Liver (tissue), 9 donors: ENCODE measurements around the gene SSPN. TPM values are rescaled to one million over a fixed set of nuclear protein-coding genes. Genes with fewer than 3 reads are reported as not detected.

Experiments used
- DNase-seq: peaks from one replicate; pipeline ENCODE4 v3.0.0-alpha.2; 2017; ENCODE audit warnings: low spot score
- H3K27ac ChIP-seq, 2 donors: one replicate each; pipeline ENCODE4 v1.7.0; 2013; ENCODE audit warnings: inconsistent platforms in 2 of 2, low read length in 2 of 2, control low read depth in 1 of 2, low read depth in 1 of 2, mild to moderate bottlenecking in 1 of 2
- H3K27me3 ChIP-seq, 4 donors: one replicate each; pipeline versions ENCODE4 v1.6.1 to v1.7.0; 2013; ENCODE audit warnings: low read length in 3 of 4, inconsistent platforms in 1 of 4, mild to moderate bottlenecking in 1 of 4, moderate library complexity in 1 of 4; ENCODE audit not compliant: control insufficient read depth in 4 of 4, insufficient read depth in 4 of 4
- H3K36me3 ChIP-seq, 4 donors: one replicate each; pipeline versions ENCODE4 v1.6.1 to v1.7.0; 2013; ENCODE audit warnings: low read length in 3 of 4, mild to moderate bottlenecking in 3 of 4, low read depth in 1 of 4, moderate library complexity in 1 of 4; ENCODE audit not compliant: control insufficient read depth in 4 of 4, insufficient read depth in 3 of 4
- H3K4me1 ChIP-seq, 4 donors: one replicate each; pipeline versions ENCODE4 v1.6.1 to v1.7.0; 2013; ENCODE audit warnings: low read length in 3 of 4, mild to moderate bottlenecking in 3 of 4, moderate library complexity in 1 of 4; ENCODE audit not compliant: control insufficient read depth in 4 of 4, insufficient read depth in 4 of 4
- H3K4me3 ChIP-seq, 3 donors: one replicate each; pipeline versions ENCODE4 v1.6.1 to v1.7.0; 2013; ENCODE audit warnings: low read length in 3 of 3, control low read depth in 1 of 3, low read depth in 1 of 3, mild to moderate bottlenecking in 1 of 3
- H3K9ac ChIP-seq, 2 donors: one replicate each; pipeline ENCODE4 v1.7.0; 2013; ENCODE audit warnings: low read length in 2 of 2, mild to moderate bottlenecking in 2 of 2, moderate library complexity in 2 of 2, control low read depth in 1 of 2, low read depth in 1 of 2
- H3K9me3 ChIP-seq, 4 donors: one replicate each; pipeline versions ENCODE4 v1.6.1 to v1.7.0; 2013; ENCODE audit warnings: low read length in 3 of 4; ENCODE audit not compliant: control insufficient read depth in 4 of 4
- ATF3 ChIP-seq: IDR thresholded peaks from 2 replicates; pipeline ENCODE4 v1.6.1; 2016; ENCODE audit warnings: antibody characterized with exemption
- CTCF ChIP-seq: fragments of 150-350 bp; IDR thresholded peaks from 2 replicates; pipeline ENCODE4 v1.5.1; 2017; ENCODE audit warnings: improper control_type of control experiment, low read depth, low read length; ENCODE audit not compliant: missing input control
- EGR1 ChIP-seq, 2 donors: IDR thresholded peaks; 2 replicates each; pipeline ENCODE4 v1.6.1; 2016 to 2018; ENCODE audit warnings: antibody characterized with exemption in 2 of 2, low read depth in 2 of 2
- FOXA1 ChIP-seq: IDR thresholded peaks from 2 replicates; pipeline ENCODE4 v1.6.1; 2016; ENCODE audit warnings: antibody characterized with exemption
- GABPA ChIP-seq, 2 donors: IDR thresholded peaks in 1 of 2; conservative IDR thresholded peaks in 1 of 2; 2 replicates each; pipeline ENCODE4 v1.6.1; 2016; ENCODE audit warnings: antibody characterized with exemption in 2 of 2, mild to moderate bottlenecking in 1 of 2, moderate library complexity in 1 of 2
- HNF4A ChIP-seq, 2 donors: conservative IDR thresholded peaks; 2 replicates each; pipeline ENCODE4 v1.6.1; 2016; ENCODE audit warnings: antibody characterized with exemption in 2 of 2, mild to moderate bottlenecking in 2 of 2
- HNF4G ChIP-seq: IDR thresholded peaks from 2 replicates; pipeline ENCODE4 v1.6.1; 2016; ENCODE audit warnings: antibody characterized with exemption
- JUND ChIP-seq, 2 donors: IDR thresholded peaks; 2 replicates each; pipeline ENCODE4 v1.6.1; 2016; ENCODE audit warnings: antibody characterized with exemption in 2 of 2
- MAX ChIP-seq: IDR thresholded peaks from 2 replicates; pipeline ENCODE4 v1.6.1; 2016; ENCODE audit warnings: antibody characterized with exemption
- NR2F2 ChIP-seq: IDR thresholded peaks from 2 replicates; pipeline ENCODE4 v1.6.1; 2016; ENCODE audit warnings: antibody characterized with exemption
- RAD21 ChIP-seq, 2 donors: IDR thresholded peaks; 2 replicates each; pipeline ENCODE4 v1.6.1; 2016; ENCODE audit warnings: antibody characterized with exemption in 2 of 2, mild to moderate bottlenecking in 2 of 2
- REST ChIP-seq: IDR thresholded peaks from 2 replicates; pipeline ENCODE4 v1.6.1; 2016; ENCODE audit warnings: antibody characterized with exemption, mild to moderate bottlenecking
- RXRA ChIP-seq, 2 donors: IDR thresholded peaks; 2 replicates each; pipeline ENCODE4 v1.6.1; 2017 to 2018; ENCODE audit warnings: antibody characterized with exemption in 2 of 2, mild to moderate bottlenecking in 1 of 2
- SP1 ChIP-seq: IDR thresholded peaks from 2 replicates; pipeline ENCODE4 v1.6.1; 2018; ENCODE audit warnings: antibody characterized with exemption, mild to moderate bottlenecking
- YY1 ChIP-seq: IDR thresholded peaks from 2 replicates; pipeline ENCODE4 v1.6.1; 2016; ENCODE audit warnings: antibody characterized with exemption, mild to moderate bottlenecking
- ZBTB33 ChIP-seq: IDR thresholded peaks from 2 replicates; pipeline ENCODE4 v1.6.1; 2016; ENCODE audit warnings: antibody characterized with exemption
- WGBS: extraction: QIAGEN DNeasy Blood & Tissue Kit; methylation state at CpG from one replicate; pipeline ENCODE4 v1.1.7; 2013; 5-methylcytosine and 5-hydroxymethylcytosine counted together
- polyA plus RNA-seq, 2 donors: library from polyadenylated mRNA; stranded (reverse) in 1 of 2; unstranded in 1 of 2; fragments of 200-250 nt in 1 of 2; fragments of >200 nt in 1 of 2; fragmentation: Nextera tagmentation in 1 of 2; extraction: Ambion mirVana in 1 of 2; gene quantifications; one replicate each; pipeline versions ENCODE4 v1.2.1 to v1.2.3, GENCODE V29; 2013 to 2015
- total RNA-seq, 2 donors: library from RNA; depleted of rRNA; stranded (reverse); fragments of >200 nt; gene quantifications; one replicate each; pipeline ENCODE4 v1.2.3, GENCODE V29; 2014
- donor health status: healthy.
- donor health status: healthy.
- donor health status: healthy.
- donor health status: healthy.
- donor health status: healthy.

Gene SSPN
- total and polyA plus RNA-seq, 4 donors: 0.33 to 0.67 (median 0.46) TPM

GRCh38 chr12:26198742-26199141 lies 3.4 kb downstream of the SSPN start (continued):
- TF ChIP-seq FOXA1: no peak
- no peak for TF ChIP-seq ZBTB33
- TF ChIP-seq HNF4A (conservative IDR thresholded peaks at IDR 0.05): no peak
- TF ChIP-seq RXRA (IDR thresholded peaks at IDR 0.05): no peak

- 76% methylated on average over 4 of the region's 4 CpGs for WGBS
- no peaks in the 10 kb centered on the region for H3K9me3 ChIP-seq
Measured at GRCh38 chr12:26203167-26203780, 7.9 kb downstream of the SSPN start.

More at GRCh38 chr12:26203167-26203780, 7.9 kb downstream of the SSPN start:
- Histone ChIP-seq H3K27ac (no peak overlapping the region), H3K27me3 (peaks cover 0 to 2% (median 0%) of the 10 kb centered on the region in 4 donors), H3K9ac (no peak overlapping the region), H3K36me3 (no peaks in the 10 kb centered on the region), H3K4me3 (no peak overlapping the region), H3K4me1 (no peaks in the 10 kb centered on the region)
- no peak for DNase-seq
- TF ChIP-seq RAD21 (IDR thresholded peaks at IDR 0.05) (no peak), HNF4A (conservative IDR thresholded peaks at IDR 0.05) (no peak), JUND (IDR thresholded peaks at IDR 0.05) (no peak), REST (no peak), FOXA1 (no peak), EGR1 (IDR thresholded peaks at IDR 0.05; ENCODE audit: low read depth in 2 of 2) (no peak), NR2F2 (no peak), MAX (no peak), ATF3 (no peak), ZBTB33 (no peak), YY1 (no peak), GABPA (IDR thresholded peaks at IDR 0.05 in 1 of 2, conservative IDR thresholded peaks at IDR 0.05 in 1 of 2) (no peak), HNF4G (no peak), RXRA (IDR thresholded peaks at IDR 0.05) (no peak), SP1 (no peak), CTCF (no peak)
